ENCODE measurements around the gene CHIT1.
"Not testable (repeated sequence)": the region's sequence is repeated elsewhere in the genome, so short reads cannot be mapped to it uniquely, and the experiment has no call there.

Gene CHIT1

GRCh38 chr1:203244776-203245175, 15.3 kb upstream of the CHIT1 start:
- no peaks in the 10 kb centered on the region for H3K36me3 Mint-ChIP-seq
- no peak for ATAC-seq (replicated peaks)
- H3K27me3 Mint-ChIP-seq = peaks cover 25 to 32% of the 10 kb centered on the region in 2 donors
- no peak for DNase-seq
- H3K9me3 Mint-ChIP-seq = peaks cover 4 to 5% of the 10 kb centered on the region in 2 donors
- H3K4me3 Mint-ChIP-seq = no peak overlapping the region
- H3K27ac Mint-ChIP-seq = no peak overlapping the region
- H3K4me1 Mint-ChIP-seq = peaks cover 2 to 3% of the 10 kb centered on the region in 2 donors

GRCh38 chr1:203241708-203242107, 12.2 kb upstream of the CHIT1 start:
- ATAC-seq (replicated peaks); DNase-seq; H3K4me3 Mint-ChIP-seq; H3K36me3 Mint-ChIP-seq; H3K9me3 Mint-ChIP-seq: not testable (repeated sequence)
- H3K4me1 Mint-ChIP-seq = peaks cover 3 to 12% of the 10 kb centered on the region in 2 donors
- peak overlapping the region; percentile 21 for H3K27ac Mint-ChIP-seq
- peaks cover 30 to 40% of the 10 kb centered on the region in 2 donors for H3K27me3 Mint-ChIP-seq

- Mint-ChIP-seq H3K9me3 (peaks cover 13 to 18% of the 10 kb centered on the region in 2 donors), H3K27ac (no peak overlapping the region), H3K4me1 (peaks cover 3 to 12% of the 10 kb centered on the region in 2 donors), H3K4me3 (no peak overlapping the region), H3K27me3 (peaks cover 26 to 43% of the 10 kb centered on the region in 2 donors), H3K36me3 (peaks cover 3 to 13% of the 10 kb centered on the region in 2 donors)
- DNase-seq (no peak), ATAC-seq (replicated peaks) (no peak)
Observed at GRCh38 chr1:203239526-203240305, 10.2 kb upstream of the CHIT1 start.

- Mint-ChIP-seq H3K27ac (no peak overlapping the region), H3K4me1 (peaks cover 3 to 12% of the 10 kb centered on the region in 2 donors), H3K9me3 (peaks cover 16 to 18% of the 10 kb centered on the region in 2 donors), H3K27me3 (peaks cover 26 to 39% of the 10 kb centered on the region in 2 donors), H3K4me3 (no peak overlapping the region), H3K36me3 (peaks cover 3 to 13% of the 10 kb centered on the region in 2 donors)
- DNase-seq = no peak
- no peak for ATAC-seq (replicated peaks)
Observed at GRCh38 chr1:203239081-203239480, 9.6 kb upstream of the CHIT1 start.

- Mint-ChIP-seq H3K4me3 (no peak overlapping the region), H3K9me3 (peaks cover 21 to 23% of the 10 kb centered on the region in 2 donors), H3K27me3 (peaks cover 26 to 39% of the 10 kb centered on the region in 2 donors), H3K27ac (no peak overlapping the region), H3K4me1 (peaks cover 3 to 12% of the 10 kb centered on the region in 2 donors), H3K36me3 (peaks cover 7 to 18% of the 10 kb centered on the region in 2 donors)
- no peak for ATAC-seq (replicated peaks)
- no peak for DNase-seq
Observed at GRCh38 chr1:203238535-203238934, 9.1 kb upstream of the CHIT1 start.

- not testable (repeated sequence) for H3K4me3 Mint-ChIP-seq; DNase-seq; H3K27ac Mint-ChIP-seq; ATAC-seq (replicated peaks)
- Mint-ChIP-seq H3K36me3 (peaks cover 8 to 18% of the 10 kb centered on the region in 2 donors), H3K27me3 (peaks cover 20 to 42% of the 10 kb centered on the region in 2 donors), H3K9me3 (peaks cover 23 to 26% of the 10 kb centered on the region in 2 donors), H3K4me1 (peaks cover 0 to 12% of the 10 kb centered on the region in 2 donors)
Observed at GRCh38 chr1:203234901-203235300, 5.4 kb upstream of the CHIT1 start.

- Mint-ChIP-seq H3K36me3 (peaks cover 1 to 2% of the 10 kb centered on the region in 2 donors), H3K27me3 (peaks cover 21 to 44% of the 10 kb centered on the region in 2 donors), H3K27ac (no peak overlapping the region), H3K9me3 (peaks cover 1 to 6% of the 10 kb centered on the region in 2 donors), H3K4me3 (no peak overlapping the region), H3K4me1 (no peaks in the 10 kb centered on the region)
- ATAC-seq (replicated peaks) (no peak), DNase-seq (no peak)
Observed at GRCh38 chr1:203228670-203229069, 803 bp downstream of the CHIT1 start.

GRCh38 chr1:203227371-203228083, 1.9 kb downstream of the CHIT1 start:
- Mint-ChIP-seq H3K9me3 (no peaks in the 10 kb centered on the region), H3K27ac (no peak overlapping the region), H3K4me1 (no peaks in the 10 kb centered on the region), H3K36me3 (peaks cover 0 to 2% of the 10 kb centered on the region in 2 donors), H3K27me3 (peaks cover 19 to 33% of the 10 kb centered on the region in 2 donors), H3K4me3 (no peak overlapping the region)
- DNase-seq (no peak), ATAC-seq (replicated peaks) (no peak)

GRCh38 chr1:203225071-203225470, 4.4 kb downstream of the CHIT1 start:
- Mint-ChIP-seq H3K4me1 (no peaks in the 10 kb centered on the region), H3K4me3 (no peak overlapping the region), H3K9me3 (no peaks in the 10 kb centered on the region), H3K27ac (no peak overlapping the region), H3K27me3 (peaks cover 13 to 26% of the 10 kb centered on the region in 2 donors), H3K36me3 (no peaks in the 10 kb centered on the region)
- DNase-seq = no peak
- ATAC-seq (replicated peaks) = no peak

- H3K27ac Mint-ChIP-seq = no peak overlapping the region
- H3K9me3 Mint-ChIP-seq = no peaks in the 10 kb centered on the region
- peaks cover 14 to 23% of the 10 kb centered on the region in 2 donors for H3K27me3 Mint-ChIP-seq
- H3K36me3 Mint-ChIP-seq = no peaks in the 10 kb centered on the region
- no peaks in the 10 kb centered on the region for H3K4me1 Mint-ChIP-seq
- DNase-seq (no peak), ATAC-seq (replicated peaks) (no peak)
- H3K4me3 Mint-ChIP-seq = no peak overlapping the region
Observed at GRCh38 chr1:203223012-203223775, 6.3 kb downstream of the CHIT1 start.

GRCh38 chr1:203219934-203220333, 9.5 kb downstream of the CHIT1 start:
- DNase-seq = no peak
- H3K27ac Mint-ChIP-seq = no peak overlapping the region
- H3K36me3 Mint-ChIP-seq = no peaks in the 10 kb centered on the region
- no peak overlapping the region for H3K4me3 Mint-ChIP-seq
- ATAC-seq (replicated peaks) = no peak
- no peaks in the 10 kb centered on the region for H3K9me3 Mint-ChIP-seq
- peaks cover 25 to 30% of the 10 kb centered on the region in 2 donors for H3K27me3 Mint-ChIP-seq
- H3K4me1 Mint-ChIP-seq = peaks cover 5 to 6% of the 10 kb centered on the region in 2 donors

- Mint-ChIP-seq H3K4me1 (peaks cover 5 to 6% of the 10 kb centered on the region in 2 donors), H3K27me3 (peaks cover 25 to 27% of the 10 kb centered on the region in 2 donors), H3K27ac (no peak overlapping the region), H3K4me3 (no peak overlapping the region), H3K9me3 (no peaks in the 10 kb centered on the region), H3K36me3 (no peaks in the 10 kb centered on the region)
- ATAC-seq (replicated peaks) (no peak), DNase-seq (no peak)
Observed at GRCh38 chr1:203219171-203219570, 10.3 kb downstream of the CHIT1 start.

- Mint-ChIP-seq H3K4me1 (peaks cover 5 to 6% of the 10 kb centered on the region in 2 donors), H3K36me3 (no peaks in the 10 kb centered on the region), H3K9me3 (no peaks in the 10 kb centered on the region), H3K27ac (no peak overlapping the region), H3K27me3 (peaks cover 25 to 31% of the 10 kb centered on the region in 2 donors), H3K4me3 (no peak overlapping the region)
- ATAC-seq (replicated peaks) = no peak
- no peak for DNase-seq
Observed at GRCh38 chr1:203217668-203218067, 11.8 kb downstream of the CHIT1 start.

- Mint-ChIP-seq H3K27ac (no peak overlapping the region), H3K4me1 (peaks cover 5 to 6% of the 10 kb centered on the region in 2 donors), H3K4me3 (no peak overlapping the region), H3K36me3 (no peaks in the 10 kb centered on the region), H3K27me3 (peaks cover 25 to 31% of the 10 kb centered on the region in 2 donors), H3K9me3 (no peaks in the 10 kb centered on the region)
- DNase-seq (no peak), ATAC-seq (replicated peaks) (peak; percentile 20 to 38)
Observed at GRCh38 chr1:203217139-203217655, 12.3 kb downstream of the CHIT1 start.

Data from stimulated activated naive B cell treated with anti-CD40 and anti-IgM and Interleukin-4, amounts not matched to agents 10 μg/mL and 1 μg/mL and 100 μg/mL, for 72 hours (primary cell).